Astrocyte (in vitro differentiated cells and primary cell): ENCODE results near the gene KRT71.

Source experiments
- EZH2 ChIP-seq: IDR thresholded peaks from 2 replicates; pipeline ENCODE4 v1.6.1; 2012; ENCODE audit warnings: mild to moderate bottlenecking, low read length, inconsistent platforms; ENCODE audit not compliant: insufficient read depth
- TF ChIP-seq, protein P1 (sequence below): IDR thresholded peaks from 2 replicates; pipeline ENCODE4 v1.5.1; 2011; ENCODE audit warnings: low read depth, mild to moderate bottlenecking, inconsistent platforms, low read length, moderate library complexity; ENCODE audit not compliant: insufficient read depth

DNA sequence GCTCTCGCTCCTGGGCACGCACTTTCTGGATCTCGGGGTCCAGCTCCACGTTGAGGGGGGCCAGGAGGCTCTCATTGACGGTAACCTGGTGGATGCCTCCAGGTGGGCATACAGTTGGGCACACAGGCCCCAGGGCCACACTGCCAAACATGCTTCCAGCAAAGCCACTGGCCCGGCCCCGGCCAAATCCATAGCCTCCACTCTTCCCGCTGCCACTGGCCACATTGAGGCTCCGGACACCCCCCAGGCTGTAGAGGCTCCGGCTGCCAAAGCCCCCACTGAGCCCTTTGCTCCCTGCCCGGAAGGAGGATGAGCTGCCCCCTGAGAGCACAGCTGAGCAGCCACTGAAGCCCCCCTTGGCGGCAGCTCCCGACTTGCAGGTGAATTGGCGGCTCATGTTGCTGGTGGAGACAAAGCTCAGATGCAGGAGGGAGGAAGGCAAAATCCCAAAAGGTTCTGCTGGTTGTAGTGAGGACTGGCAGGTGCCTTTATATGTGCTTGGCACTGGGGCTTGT lies at the start of gene KRT71:
- TF ChIP-seq, protein P1, sequence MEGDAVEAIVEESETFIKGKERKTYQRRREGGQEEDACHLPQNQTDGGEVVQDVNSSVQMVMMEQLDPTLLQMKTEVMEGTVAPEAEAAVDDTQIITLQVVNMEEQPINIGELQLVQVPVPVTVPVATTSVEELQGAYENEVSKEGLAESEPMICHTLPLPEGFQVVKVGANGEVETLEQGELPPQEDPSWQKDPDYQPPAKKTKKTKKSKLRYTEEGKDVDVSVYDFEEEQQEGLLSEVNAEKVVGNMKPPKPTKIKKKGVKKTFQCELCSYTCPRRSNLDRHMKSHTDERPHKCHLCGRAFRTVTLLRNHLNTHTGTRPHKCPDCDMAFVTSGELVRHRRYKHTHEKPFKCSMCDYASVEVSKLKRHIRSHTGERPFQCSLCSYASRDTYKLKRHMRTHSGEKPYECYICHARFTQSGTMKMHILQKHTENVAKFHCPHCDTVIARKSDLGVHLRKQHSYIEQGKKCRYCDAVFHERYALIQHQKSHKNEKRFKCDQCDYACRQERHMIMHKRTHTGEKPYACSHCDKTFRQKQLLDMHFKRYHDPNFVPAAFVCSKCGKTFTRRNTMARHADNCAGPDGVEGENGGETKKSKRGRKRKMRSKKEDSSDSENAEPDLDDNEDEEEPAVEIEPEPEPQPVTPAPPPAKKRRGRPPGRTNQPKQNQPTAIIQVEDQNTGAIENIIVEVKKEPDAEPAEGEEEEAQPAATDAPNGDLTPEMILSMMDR, result no peak
- TF ChIP-seq EZH2, result no peak
